GM13976 (cell line): ENCODE measurements around the gene FOXL1.

Experiments
- DNase-seq: peaks from one replicate; pipeline ENCODE4 v3.0.0; 2012; ENCODE audit warnings: low spot score
- CTCF ChIP-seq: IDR thresholded peaks from 2 replicates; pipeline ENCODE4 v1.5.1; 2012; ENCODE audit warnings: borderline replicate concordance, mild to moderate bottlenecking; ENCODE audit not compliant: insufficient read depth; ENCODE audit errors: extremely low read depth, missing control alignments, control extremely low read depth
- in situ Hi-C: fragments of 300-500 bp; cut with MboI; formaldehyde crosslinking; loops from one replicate; pipeline ENCODE4 v1.12.0; 2022; ENCODE audit warnings: low sequenced_read_pairs, mixed read lengths, inconsistent platforms; ENCODE audit not compliant: unreplicated experiment

FOXL1 gene

GRCh38 chr16:86546638-86547013 is 31.7 kb upstream of the FOXL1 start:
- in situ Hi-C loops, result no loop called here
- TF ChIP-seq CTCF, result no peak
- no peak for DNase-seq

GRCh38 chr16:86547286-86547685 is 31.1 kb upstream of the FOXL1 start:
- no peak for DNase-seq
- TF ChIP-seq CTCF, result no peak
- in situ Hi-C loops, result no loop called here

GRCh38 chr16:86549076-86549892 is 29.1 kb upstream of the FOXL1 start:
- TF ChIP-seq CTCF, result no peak
- in situ Hi-C loops, result no loop called here
- no peak for DNase-seq

- no peak for TF ChIP-seq CTCF
- in situ Hi-C loops, result loop anchor here (25.0 kb wide), 1 partner anchor 737 kb away; no protein-coding TSS in a partner anchor
- DNase-seq, result no peak
Measured at GRCh38 chr16:86549893-86550190, 28.5 kb upstream of the FOXL1 start.

- in situ Hi-C loops, result loop anchor here (25.0 kb wide), 1 partner anchor 737 kb away; no protein-coding TSS in a partner anchor
- DNase-seq, result no peak
- TF ChIP-seq CTCF, result no peak
Measured at GRCh38 chr16:86550281-86550680, 28.1 kb upstream of the FOXL1 start.

- DNase-seq, result no peak
- TF ChIP-seq CTCF, result no peak
- in situ Hi-C loops, result loop anchor here (25.0 kb wide), 1 partner anchor 734 kb away; no protein-coding TSS in a partner anchor
Measured at GRCh38 chr16:86553356-86553755, 25.0 kb upstream of the FOXL1 start.
